VCaP (cell line): ENCODE measurements around the gene FREM3.
"Not testable (repeated sequence)": the region's sequence is repeated elsewhere in the genome, so short reads cannot be mapped to it uniquely, and the experiment has no call there.

Experiments used
- H3K27ac ChIP-seq: fragments of 450-650 bp; 2 replicates; pipeline ENCODE4 v1.5.1; 2017
- TF ChIP-seq, protein P1 (sequence below): fragments of 450-650 bp; conservative IDR thresholded peaks from 2 replicates; pipeline ENCODE4 v1.5.1; 2017; ENCODE audit warnings: mild to moderate bottlenecking, moderate library complexity

Gene FREM3

GRCh38 chr4:143721317-143721716 is 20.8 kb upstream of the FREM3 start:
- TF ChIP-seq, protein P1, sequence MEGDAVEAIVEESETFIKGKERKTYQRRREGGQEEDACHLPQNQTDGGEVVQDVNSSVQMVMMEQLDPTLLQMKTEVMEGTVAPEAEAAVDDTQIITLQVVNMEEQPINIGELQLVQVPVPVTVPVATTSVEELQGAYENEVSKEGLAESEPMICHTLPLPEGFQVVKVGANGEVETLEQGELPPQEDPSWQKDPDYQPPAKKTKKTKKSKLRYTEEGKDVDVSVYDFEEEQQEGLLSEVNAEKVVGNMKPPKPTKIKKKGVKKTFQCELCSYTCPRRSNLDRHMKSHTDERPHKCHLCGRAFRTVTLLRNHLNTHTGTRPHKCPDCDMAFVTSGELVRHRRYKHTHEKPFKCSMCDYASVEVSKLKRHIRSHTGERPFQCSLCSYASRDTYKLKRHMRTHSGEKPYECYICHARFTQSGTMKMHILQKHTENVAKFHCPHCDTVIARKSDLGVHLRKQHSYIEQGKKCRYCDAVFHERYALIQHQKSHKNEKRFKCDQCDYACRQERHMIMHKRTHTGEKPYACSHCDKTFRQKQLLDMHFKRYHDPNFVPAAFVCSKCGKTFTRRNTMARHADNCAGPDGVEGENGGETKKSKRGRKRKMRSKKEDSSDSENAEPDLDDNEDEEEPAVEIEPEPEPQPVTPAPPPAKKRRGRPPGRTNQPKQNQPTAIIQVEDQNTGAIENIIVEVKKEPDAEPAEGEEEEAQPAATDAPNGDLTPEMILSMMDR, result no peak
- H3K27ac ChIP-seq, result no peak overlapping the region

DNA sequence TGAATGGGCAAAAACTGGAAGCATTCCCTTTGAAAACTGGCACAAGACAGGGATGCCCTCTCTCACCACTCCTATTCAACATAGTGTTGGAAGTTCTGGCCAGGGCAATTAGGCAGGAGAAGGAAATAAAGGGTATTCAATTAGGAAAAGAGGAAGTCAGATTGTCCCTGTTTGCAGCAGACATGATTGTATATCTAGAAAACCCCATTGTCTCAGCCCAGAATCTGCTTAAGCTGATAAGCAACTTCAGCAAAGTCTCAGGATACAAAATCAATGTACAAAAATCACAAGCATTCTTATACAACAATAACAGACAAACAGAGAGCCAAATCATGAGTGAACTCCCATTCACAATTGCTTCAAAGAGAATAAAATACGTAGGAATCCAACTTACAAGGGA is 18.3 kb upstream of the FREM3 start:
- not testable (repeated sequence) for H3K27ac ChIP-seq

- TF ChIP-seq, protein P1, result no peak
- no peak overlapping the region for H3K27ac ChIP-seq
These were observed 13.6 kb upstream of the FREM3 start for GRCh38 chr4:143713955-143714625.

DNA sequence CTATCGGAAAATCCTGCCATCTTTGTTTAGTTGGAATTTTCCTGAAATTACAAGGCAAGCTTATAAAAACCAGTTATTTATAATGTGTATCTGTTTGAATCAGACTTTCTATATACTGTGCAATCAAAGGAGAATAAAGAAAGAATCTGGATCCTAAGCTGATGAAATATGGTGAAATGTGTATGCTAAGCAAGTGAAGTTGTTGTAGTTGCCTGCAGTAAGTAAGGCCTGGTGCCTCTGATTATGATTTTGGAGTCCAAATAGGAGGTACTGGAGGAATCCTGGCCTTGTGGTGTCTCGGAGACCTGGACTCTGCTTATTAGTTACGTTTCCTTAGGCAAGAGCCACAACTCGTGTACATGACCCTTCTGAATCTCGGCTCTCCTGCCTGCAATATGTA is 13.1 kb upstream of the FREM3 start:
- H3K27ac ChIP-seq, result no peak overlapping the region
- TF ChIP-seq, protein P1, result no peak

DNA sequence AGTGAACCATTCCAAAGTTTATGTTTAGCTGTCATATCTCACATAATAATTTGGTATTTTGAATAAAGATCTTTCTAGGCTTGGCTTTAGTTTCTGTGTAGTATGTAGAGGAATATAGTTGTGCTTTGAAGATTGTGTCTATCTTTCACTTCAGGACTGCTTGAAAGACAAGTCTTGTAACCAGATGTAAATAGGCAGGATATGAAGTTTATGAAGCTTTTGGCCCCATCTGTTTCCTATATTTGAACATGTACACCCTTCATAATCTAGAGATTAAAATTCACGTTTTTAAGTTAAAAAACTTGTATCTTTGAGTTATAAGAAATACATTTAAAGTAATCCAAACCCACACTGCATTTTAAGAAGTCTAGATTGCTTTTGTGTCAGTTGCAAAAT is 11.7 kb upstream of the FREM3 start:
- H3K27ac ChIP-seq, result no peak overlapping the region
- TF ChIP-seq, protein P1, result no peak

DNA sequence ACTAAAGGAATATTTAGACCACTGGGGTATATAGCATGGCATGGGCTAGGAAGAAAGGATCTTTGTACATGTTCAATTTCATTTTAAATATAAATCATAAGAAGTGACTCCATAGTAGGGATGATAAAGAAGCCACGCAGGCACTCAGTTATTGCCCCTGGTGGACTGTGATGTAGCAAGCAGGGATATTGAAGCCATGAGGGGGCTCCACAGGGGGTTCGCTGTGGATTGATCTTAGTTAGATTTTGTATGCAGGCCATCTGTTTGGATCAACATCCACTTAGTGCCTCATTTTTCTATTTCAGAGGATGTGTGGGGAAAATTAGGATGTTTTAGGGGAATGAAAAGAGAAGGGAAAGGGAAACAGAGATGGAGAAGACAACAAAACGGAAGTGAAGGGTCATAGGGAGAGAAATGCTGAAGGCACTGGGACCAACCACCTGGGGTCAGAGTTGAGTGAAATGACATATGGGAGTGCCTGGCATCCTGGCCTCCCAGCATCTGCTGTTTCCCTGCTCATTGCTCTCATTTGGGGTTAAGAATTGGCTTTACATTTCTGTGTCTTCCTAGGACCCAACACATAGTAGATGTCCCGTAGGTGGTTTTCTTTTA is 11.2 kb upstream of the FREM3 start:
- TF ChIP-seq, protein P1, result no peak
- H3K27ac ChIP-seq, result no peak overlapping the region

DNA sequence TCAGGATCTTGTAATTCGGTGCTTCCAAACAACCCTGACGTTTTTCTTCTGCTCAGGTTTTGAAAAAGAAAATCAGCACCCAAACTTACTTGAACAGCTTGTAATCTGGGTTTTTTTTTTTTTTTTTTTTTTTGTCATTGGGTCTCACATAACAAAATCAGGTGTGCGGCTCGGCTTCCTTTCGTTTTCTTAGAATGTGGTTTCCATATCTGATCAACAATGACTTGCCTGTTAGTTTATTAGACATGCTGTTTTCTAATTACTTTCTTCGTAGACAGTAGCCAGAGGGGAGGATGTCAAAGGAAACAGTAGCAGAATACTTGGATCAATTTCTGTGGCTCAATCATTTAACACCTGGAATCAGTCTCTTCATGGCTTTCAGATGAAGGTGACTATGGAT is 890 bp upstream of the FREM3 start:
- TF ChIP-seq, protein P1, result no peak
- no peak overlapping the region for H3K27ac ChIP-seq

- no peak overlapping the region for H3K27ac ChIP-seq
- TF ChIP-seq, protein P1, result no peak
These were observed 444 bp downstream of the FREM3 start for GRCh38 chr4:143700046-143700415.
